22Rv1 (cell line): ENCODE measurements around the gene ZBTB7C.

Experiments
- ZFX ChIP-seq: fragments of 450-650 bp; IDR thresholded peaks from 2 replicates; pipeline ENCODE4 v1.6.1; 2017; ENCODE audit warnings: antibody characterized with exemption, borderline replicate concordance
- TF ChIP-seq, protein P1 (sequence below): fragments of 450-650 bp; IDR thresholded peaks from 2 replicates; pipeline ENCODE4 v1.5.1; 2017; ENCODE audit warnings: mild to moderate bottlenecking

- TF ChIP-seq, protein P1, sequence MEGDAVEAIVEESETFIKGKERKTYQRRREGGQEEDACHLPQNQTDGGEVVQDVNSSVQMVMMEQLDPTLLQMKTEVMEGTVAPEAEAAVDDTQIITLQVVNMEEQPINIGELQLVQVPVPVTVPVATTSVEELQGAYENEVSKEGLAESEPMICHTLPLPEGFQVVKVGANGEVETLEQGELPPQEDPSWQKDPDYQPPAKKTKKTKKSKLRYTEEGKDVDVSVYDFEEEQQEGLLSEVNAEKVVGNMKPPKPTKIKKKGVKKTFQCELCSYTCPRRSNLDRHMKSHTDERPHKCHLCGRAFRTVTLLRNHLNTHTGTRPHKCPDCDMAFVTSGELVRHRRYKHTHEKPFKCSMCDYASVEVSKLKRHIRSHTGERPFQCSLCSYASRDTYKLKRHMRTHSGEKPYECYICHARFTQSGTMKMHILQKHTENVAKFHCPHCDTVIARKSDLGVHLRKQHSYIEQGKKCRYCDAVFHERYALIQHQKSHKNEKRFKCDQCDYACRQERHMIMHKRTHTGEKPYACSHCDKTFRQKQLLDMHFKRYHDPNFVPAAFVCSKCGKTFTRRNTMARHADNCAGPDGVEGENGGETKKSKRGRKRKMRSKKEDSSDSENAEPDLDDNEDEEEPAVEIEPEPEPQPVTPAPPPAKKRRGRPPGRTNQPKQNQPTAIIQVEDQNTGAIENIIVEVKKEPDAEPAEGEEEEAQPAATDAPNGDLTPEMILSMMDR: no peak
- no peak for TF ChIP-seq ZFX
These were observed 37.2 kb downstream of the ZBTB7C start for GRCh38 chr18:48371854-48372602.
